Testis (tissue), 2 donors: ENCODE data around the gene TBX18.

Source experiments
- CTCF ChIP-seq, 3 experiments: fragments of 450-650 bp in 2 of 3; fragments of 200-600 bp in 1 of 3; sonication (generic) in 1 of 3; IDR thresholded peaks; one replicate each; pipeline ENCODE4 v1.5.1; 2016 to 2019; ENCODE audit warnings: antibody characterized with exemption in 3 of 3, mild to moderate bottlenecking in 2 of 3, moderate library complexity in 1 of 3
- POLR2A ChIP-seq: fragments of 450-650 bp; IDR thresholded peaks from one replicate; pipeline ENCODE4 v1.6.1; 2017; ENCODE audit warnings: antibody characterized with exemption, mild to moderate bottlenecking, moderate library complexity

DNA sequence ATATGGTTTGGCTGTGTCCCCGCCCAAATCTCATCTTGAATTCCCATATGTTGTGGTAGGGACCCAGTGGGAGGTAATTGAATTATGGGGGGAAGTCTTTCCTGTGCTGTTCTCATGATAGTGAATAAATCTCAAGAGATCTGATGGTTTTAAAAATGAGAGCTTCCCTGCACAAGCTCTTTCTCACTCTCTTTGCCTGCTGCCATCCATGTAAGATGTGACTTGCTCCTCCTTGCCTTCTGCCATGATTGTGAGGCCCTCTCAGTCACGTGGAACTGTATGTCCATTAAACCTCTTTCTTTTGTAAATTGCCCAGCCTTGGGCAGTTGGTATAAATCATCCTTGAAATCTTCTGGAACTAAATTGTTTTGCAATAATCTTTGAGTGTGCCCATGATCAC is 31.9 kb upstream of the TBX18 start:
- TF ChIP-seq CTCF (IDR thresholded peaks at IDR 0.05), result no peak
- TF ChIP-seq POLR2A, result no peak
